ENCODE data around the gene KLHL26. TPM values are rescaled to one million over a fixed set of nuclear protein-coding genes. Genes with fewer than 3 reads are reported as not detected.
"Not testable (repeated sequence)": the region's sequence is repeated elsewhere in the genome, so short reads cannot be mapped to it uniquely, and the experiment has no call there.

KLHL26 gene
- polyA plus RNA-seq, 2 donors: 1.8 to 2.0 TPM

GRCh38 chr19:18593367-18594095 is 43.3 kb upstream of the KLHL26 start:
- peaks cover 0 to 4% of the 10 kb centered on the region in 2 donors for H3K9me3 ChIP-seq (ENCODE audit: control insufficient read depth in 2 of 2, insufficient read depth in 1 of 2, low read depth in 1 of 2, low read length in 1 of 2)
- no peaks in the 10 kb centered on the region for H3K27me3 ChIP-seq (ENCODE audit: control insufficient read depth in 1 of 2, insufficient read depth in 2 of 2, low read length in 2 of 2)
- no peak overlapping the region for H3K4me3 ChIP-seq (ENCODE audit: low read depth in 1 of 2, low read length in 2 of 2)
- H3K4me1 ChIP-seq (ENCODE audit: control insufficient read depth in 2 of 2, insufficient read depth in 2 of 2, low read length in 1 of 2): peaks cover 9 to 12% of the 10 kb centered on the region in 2 donors
- peaks cover 0 to 5% of the 10 kb centered on the region in 2 donors for H3K36me3 ChIP-seq (ENCODE audit: control insufficient read depth in 2 of 2, insufficient read depth in 2 of 2, low read length in 1 of 2)
- H3K27ac ChIP-seq (ENCODE audit: low read depth in 2 of 2, low read length in 1 of 2): peak overlapping the region in 1 of 2 donors; percentile 22
- 41 to 43% methylated on average over 25 of the region's 25 CpGs for WGBS, 2 donors

- Histone ChIP-seq H3K9me3 (ENCODE audit: control insufficient read depth in 2 of 2, insufficient read depth in 1 of 2, low read depth in 1 of 2, low read length in 1 of 2) (peaks cover 0 to 4% of the 10 kb centered on the region in 2 donors), H3K4me3 (ENCODE audit: low read depth in 1 of 2, low read length in 2 of 2) (peak overlapping the region in 1 of 2 donors; percentile 7), H3K27ac (ENCODE audit: low read depth in 2 of 2, low read length in 1 of 2) (peak overlapping the region in 1 of 2 donors; percentile 22), H3K27me3 (ENCODE audit: control insufficient read depth in 1 of 2, insufficient read depth in 2 of 2, low read length in 2 of 2) (no peaks in the 10 kb centered on the region), H3K4me1 (ENCODE audit: control insufficient read depth in 2 of 2, insufficient read depth in 2 of 2, low read length in 1 of 2) (peaks cover 9 to 10% of the 10 kb centered on the region in 2 donors), H3K36me3 (ENCODE audit: control insufficient read depth in 2 of 2, insufficient read depth in 2 of 2, low read length in 1 of 2) (peaks cover 0 to 5% of the 10 kb centered on the region in 2 donors)
- 1% methylated on average over 47 to 54 of the region's 54 CpGs for WGBS, 2 donors
These were observed 42.6 kb upstream of the KLHL26 start for GRCh38 chr19:18594096-18594823.

- 26 to 32% methylated on average over 17 to 26 of the region's 26 CpGs for WGBS, 2 donors
- H3K4me1 ChIP-seq (ENCODE audit: control insufficient read depth in 2 of 2, insufficient read depth in 2 of 2, low read length in 1 of 2): peaks cover 3 to 7% of the 10 kb centered on the region in 2 donors
- H3K36me3 ChIP-seq (ENCODE audit: control insufficient read depth in 2 of 2, insufficient read depth in 2 of 2, low read length in 1 of 2): peaks cover 0 to 5% of the 10 kb centered on the region in 2 donors
- no peak overlapping the region for H3K27ac ChIP-seq (ENCODE audit: low read depth in 2 of 2, low read length in 1 of 2)
- H3K9me3 ChIP-seq (ENCODE audit: control insufficient read depth in 2 of 2, insufficient read depth in 1 of 2, low read depth in 1 of 2, low read length in 1 of 2): peaks cover 0 to 4% of the 10 kb centered on the region in 2 donors
- peak overlapping the region in 1 of 2 donors; percentile 7 for H3K4me3 ChIP-seq (ENCODE audit: low read depth in 1 of 2, low read length in 2 of 2)
- no peaks in the 10 kb centered on the region for H3K27me3 ChIP-seq (ENCODE audit: control insufficient read depth in 1 of 2, insufficient read depth in 2 of 2, low read length in 2 of 2)
These were observed 41.9 kb upstream of the KLHL26 start for GRCh38 chr19:18594824-18595373.

- no peak overlapping the region for H3K27ac ChIP-seq (ENCODE audit: low read depth in 2 of 2, low read length in 1 of 2)
- H3K4me3 ChIP-seq (ENCODE audit: low read depth in 1 of 2, low read length in 2 of 2): no peak overlapping the region
- WGBS, 2 donors: 67 to 71% methylated on average over 6 of the region's 6 CpGs
- no peaks in the 10 kb centered on the region for H3K27me3 ChIP-seq (ENCODE audit: control insufficient read depth in 1 of 2, insufficient read depth in 2 of 2, low read length in 2 of 2)
- peaks cover 0 to 4% of the 10 kb centered on the region in 2 donors for H3K9me3 ChIP-seq (ENCODE audit: control insufficient read depth in 2 of 2, insufficient read depth in 1 of 2, low read depth in 1 of 2, low read length in 1 of 2)
- H3K4me1 ChIP-seq (ENCODE audit: control insufficient read depth in 2 of 2, insufficient read depth in 2 of 2, low read length in 1 of 2): peaks cover 3 to 5% of the 10 kb centered on the region in 2 donors
- H3K36me3 ChIP-seq (ENCODE audit: control insufficient read depth in 2 of 2, insufficient read depth in 2 of 2, low read length in 1 of 2): peaks cover 0 to 5% of the 10 kb centered on the region in 2 donors
These were observed 41.4 kb upstream of the KLHL26 start for GRCh38 chr19:18595475-18595874.

GRCh38 chr19:18596752-18597157 is 40.1 kb upstream of the KLHL26 start:
- no peaks in the 10 kb centered on the region for H3K27me3 ChIP-seq (ENCODE audit: control insufficient read depth in 1 of 2, insufficient read depth in 2 of 2, low read length in 2 of 2)

GRCh38 chr19:18597809-18598660 is 38.8 kb upstream of the KLHL26 start:
- WGBS, 2 donors: 48 to 61% methylated on average over 25 of the region's 25 CpGs
- Histone ChIP-seq H3K4me3 (ENCODE audit: low read depth in 1 of 2, low read length in 2 of 2) (no peak overlapping the region), H3K9me3 (ENCODE audit: control insufficient read depth in 2 of 2, insufficient read depth in 1 of 2, low read depth in 1 of 2, low read length in 1 of 2) (no peaks in the 10 kb centered on the region), H3K36me3 (ENCODE audit: control insufficient read depth in 2 of 2, insufficient read depth in 2 of 2, low read length in 1 of 2) (no peaks in the 10 kb centered on the region), H3K4me1 (ENCODE audit: control insufficient read depth in 2 of 2, insufficient read depth in 2 of 2, low read length in 1 of 2) (peaks cover 3 to 5% of the 10 kb centered on the region in 2 donors), H3K27ac (ENCODE audit: low read depth in 2 of 2, low read length in 1 of 2) (no peak overlapping the region), H3K27me3 (ENCODE audit: control insufficient read depth in 1 of 2, insufficient read depth in 2 of 2, low read length in 2 of 2) (no peaks in the 10 kb centered on the region)

More at GRCh38 chr19:18596752-18597157, 40.1 kb upstream of the KLHL26 start:
- 35 to 45% methylated on average over 21 of the region's 21 CpGs for WGBS, 2 donors
- Histone ChIP-seq H3K4me3 (ENCODE audit: low read depth in 1 of 2, low read length in 2 of 2) (no peak overlapping the region), H3K27ac (ENCODE audit: low read depth in 2 of 2, low read length in 1 of 2) (no peak overlapping the region), H3K4me1 (ENCODE audit: control insufficient read depth in 2 of 2, insufficient read depth in 2 of 2, low read length in 1 of 2) (peaks cover 3 to 5% of the 10 kb centered on the region in 2 donors), H3K9me3 (ENCODE audit: control insufficient read depth in 2 of 2, insufficient read depth in 1 of 2, low read depth in 1 of 2, low read length in 1 of 2) (no peaks in the 10 kb centered on the region), H3K36me3 (ENCODE audit: control insufficient read depth in 2 of 2, insufficient read depth in 2 of 2, low read length in 1 of 2) (no peaks in the 10 kb centered on the region)

GRCh38 chr19:18599485-18599884 is 37.3 kb upstream of the KLHL26 start:
- Histone ChIP-seq H3K36me3 (ENCODE audit: control insufficient read depth in 2 of 2, insufficient read depth in 2 of 2, low read length in 1 of 2) (no peaks in the 10 kb centered on the region), H3K9me3 (ENCODE audit: control insufficient read depth in 2 of 2, insufficient read depth in 1 of 2, low read depth in 1 of 2, low read length in 1 of 2) (no peaks in the 10 kb centered on the region), H3K4me3 (ENCODE audit: low read depth in 1 of 2, low read length in 2 of 2) (no peak overlapping the region), H3K27me3 (ENCODE audit: control insufficient read depth in 1 of 2, insufficient read depth in 2 of 2, low read length in 2 of 2) (peaks cover 0 to 5% of the 10 kb centered on the region in 2 donors), H3K4me1 (ENCODE audit: control insufficient read depth in 2 of 2, insufficient read depth in 2 of 2, low read length in 1 of 2) (peaks cover 0 to 2% of the 10 kb centered on the region in 2 donors), H3K27ac (ENCODE audit: low read depth in 2 of 2, low read length in 1 of 2) (no peak overlapping the region)
- 80 to 87% methylated on average over 20 of the region's 20 CpGs for WGBS, 2 donors

- not testable (repeated sequence) for H3K9me3 ChIP-seq (ENCODE audit: control insufficient read depth in 2 of 2, insufficient read depth in 1 of 2, low read depth in 1 of 2, low read length in 1 of 2); H3K4me3 ChIP-seq (ENCODE audit: low read depth in 1 of 2, low read length in 2 of 2); H3K27ac ChIP-seq (ENCODE audit: low read depth in 2 of 2, low read length in 1 of 2); H3K36me3 ChIP-seq (ENCODE audit: control insufficient read depth in 2 of 2, insufficient read depth in 2 of 2, low read length in 1 of 2); H3K4me1 ChIP-seq (ENCODE audit: control insufficient read depth in 2 of 2, insufficient read depth in 2 of 2, low read length in 1 of 2)
- peaks cover 0 to 11% of the 10 kb centered on the region in 2 donors for H3K27me3 ChIP-seq (ENCODE audit: control insufficient read depth in 1 of 2, insufficient read depth in 2 of 2, low read length in 2 of 2)
- 91% methylated on average over 15 of the region's 15 CpGs for WGBS, 2 donors
These were observed 36.0 kb upstream of the KLHL26 start for GRCh38 chr19:18600692-18601397.

Data from esophagus (tissue), 2 donors.